ENCODE results near the gene SDK1.

The SDK1 gene

DNA sequence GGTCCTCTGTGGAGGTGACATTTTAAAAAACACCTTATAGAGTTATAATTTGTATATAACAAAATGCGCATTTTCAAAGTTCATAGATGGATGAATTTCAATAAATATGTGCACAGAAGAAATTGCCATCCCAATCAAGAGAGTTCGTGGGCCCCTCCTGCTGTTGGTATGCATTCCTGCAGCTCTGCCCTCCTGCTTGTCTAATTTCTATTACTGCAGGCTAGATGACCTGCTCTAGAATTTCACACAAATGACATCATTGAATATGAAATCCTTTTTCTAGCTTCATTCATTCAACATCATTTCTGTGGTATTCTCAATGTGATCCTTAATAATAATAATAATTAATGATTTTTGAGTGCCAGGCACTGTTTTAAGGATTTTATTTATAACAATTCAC is 348.2 kb downstream of the SDK1 start:
- TF ChIP-seq, protein P1, sequence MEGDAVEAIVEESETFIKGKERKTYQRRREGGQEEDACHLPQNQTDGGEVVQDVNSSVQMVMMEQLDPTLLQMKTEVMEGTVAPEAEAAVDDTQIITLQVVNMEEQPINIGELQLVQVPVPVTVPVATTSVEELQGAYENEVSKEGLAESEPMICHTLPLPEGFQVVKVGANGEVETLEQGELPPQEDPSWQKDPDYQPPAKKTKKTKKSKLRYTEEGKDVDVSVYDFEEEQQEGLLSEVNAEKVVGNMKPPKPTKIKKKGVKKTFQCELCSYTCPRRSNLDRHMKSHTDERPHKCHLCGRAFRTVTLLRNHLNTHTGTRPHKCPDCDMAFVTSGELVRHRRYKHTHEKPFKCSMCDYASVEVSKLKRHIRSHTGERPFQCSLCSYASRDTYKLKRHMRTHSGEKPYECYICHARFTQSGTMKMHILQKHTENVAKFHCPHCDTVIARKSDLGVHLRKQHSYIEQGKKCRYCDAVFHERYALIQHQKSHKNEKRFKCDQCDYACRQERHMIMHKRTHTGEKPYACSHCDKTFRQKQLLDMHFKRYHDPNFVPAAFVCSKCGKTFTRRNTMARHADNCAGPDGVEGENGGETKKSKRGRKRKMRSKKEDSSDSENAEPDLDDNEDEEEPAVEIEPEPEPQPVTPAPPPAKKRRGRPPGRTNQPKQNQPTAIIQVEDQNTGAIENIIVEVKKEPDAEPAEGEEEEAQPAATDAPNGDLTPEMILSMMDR (conservative IDR thresholded peaks at IDR 0.05), result peak; percentile 26
- TF ChIP-seq ZFX (IDR thresholded peaks at IDR 0.05), result no peak
- no peak overlapping the region for H3K27ac ChIP-seq

DNA sequence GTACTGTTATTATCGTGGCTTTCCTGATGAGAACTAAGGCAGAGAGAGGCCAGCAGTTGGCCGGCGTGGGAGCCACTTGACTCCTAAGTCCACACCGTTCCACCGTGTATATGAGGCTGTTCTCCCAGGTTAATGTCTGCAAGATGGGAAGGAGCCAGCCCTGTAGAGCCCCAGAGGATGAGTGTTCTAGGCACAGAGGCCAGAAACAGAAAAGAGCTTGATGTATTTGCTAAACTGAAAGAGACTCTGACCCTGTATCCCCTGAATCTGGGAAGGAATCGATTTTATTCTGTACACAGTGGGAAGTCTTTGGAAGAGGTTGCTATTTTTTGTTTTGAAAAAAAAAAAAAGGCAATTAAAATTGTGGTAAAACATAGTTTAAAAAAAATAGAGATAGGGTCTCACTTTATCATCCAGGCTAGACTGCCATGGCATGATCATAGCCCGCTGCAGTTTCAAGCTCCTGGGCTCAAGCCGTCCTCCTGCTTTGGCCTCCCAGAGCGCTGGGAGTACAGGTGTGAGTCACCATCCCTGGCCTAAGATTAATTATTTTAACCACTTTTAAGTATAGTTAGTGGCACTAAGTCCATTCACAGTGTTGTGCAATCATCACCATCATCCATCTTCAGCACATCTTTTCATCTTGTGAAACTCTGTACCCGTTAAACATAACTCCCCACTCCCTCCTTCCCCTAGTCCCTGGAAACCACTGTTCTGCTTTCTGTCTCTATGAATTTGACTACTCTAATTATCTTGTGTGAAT is 348.8 kb downstream of the SDK1 start:
- H3K27ac ChIP-seq, result no peak overlapping the region
- TF ChIP-seq, protein P1 (conservative IDR thresholded peaks at IDR 0.05), result no peak
- no peak for TF ChIP-seq ZFX (IDR thresholded peaks at IDR 0.05)

DNA sequence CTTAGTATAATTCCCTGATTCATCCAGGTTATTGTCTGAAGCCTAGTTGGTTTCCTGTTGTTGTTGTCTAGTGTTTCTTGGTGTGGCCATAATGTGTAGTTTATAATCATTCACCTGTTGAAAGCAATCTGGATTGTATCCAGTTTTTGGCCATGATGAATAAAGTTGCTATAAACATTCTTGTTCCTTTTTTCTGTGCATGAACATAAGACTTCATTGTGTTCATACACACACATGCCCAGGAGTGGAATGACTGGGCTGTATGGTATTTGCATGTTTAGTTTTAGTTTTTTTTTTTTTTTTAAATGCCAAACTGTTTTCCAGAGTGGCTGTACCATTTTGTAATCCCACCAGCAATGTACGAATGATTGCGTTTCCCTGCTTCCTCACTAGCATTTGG is 349.8 kb downstream of the SDK1 start:
- no peak overlapping the region for H3K27ac ChIP-seq
- no peak for TF ChIP-seq ZFX (IDR thresholded peaks at IDR 0.05)
- TF ChIP-seq, protein P1 (conservative IDR thresholded peaks at IDR 0.05), result no peak

DNA sequence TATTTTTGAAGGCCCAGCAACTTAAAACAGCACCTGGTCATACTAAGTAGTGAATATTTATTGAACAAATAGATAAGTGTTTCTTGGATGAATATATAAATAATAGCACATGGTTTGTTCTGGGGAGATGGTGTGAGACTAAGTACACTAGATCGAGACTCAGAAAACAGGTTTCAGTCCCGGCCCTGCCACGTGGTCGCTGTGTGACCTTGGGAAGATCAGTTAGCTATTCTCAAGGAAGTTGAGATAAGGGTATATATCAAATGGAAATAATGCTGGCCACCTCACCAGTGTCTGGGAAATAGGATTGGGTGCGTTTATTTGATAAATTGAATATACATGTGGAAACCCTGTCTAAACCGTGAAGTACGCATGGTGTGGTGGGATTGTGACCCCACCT is 354.6 kb downstream of the SDK1 start:
- H3K27ac ChIP-seq, result no peak overlapping the region
- TF ChIP-seq, protein P1 (conservative IDR thresholded peaks at IDR 0.05), result no peak
- TF ChIP-seq ZFX (IDR thresholded peaks at IDR 0.05), result no peak

DNA sequence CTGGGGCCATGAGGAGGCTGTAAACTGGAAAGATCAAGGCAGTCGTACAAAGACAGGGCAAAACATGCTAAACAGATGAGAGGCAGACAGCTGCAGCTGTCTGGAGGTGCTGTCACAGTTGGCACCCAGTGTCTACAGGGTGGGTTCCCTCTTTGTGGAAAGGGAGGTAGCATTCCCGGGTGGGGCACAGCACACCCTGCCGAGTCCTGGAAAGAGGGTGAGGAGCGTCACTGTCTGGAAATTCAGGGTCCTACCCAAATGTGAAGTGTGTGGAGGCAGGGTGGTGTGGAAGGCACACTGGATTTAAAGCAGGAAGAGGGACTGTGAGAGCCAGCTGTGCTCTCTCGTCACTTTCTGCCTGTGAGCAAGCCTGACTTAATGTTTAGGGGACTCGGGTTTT is 356.2 kb downstream of the SDK1 start:
- no peak overlapping the region for H3K27ac ChIP-seq
- TF ChIP-seq ZFX (IDR thresholded peaks at IDR 0.05), result no peak
- TF ChIP-seq, protein P1 (conservative IDR thresholded peaks at IDR 0.05), result no peak

DNA sequence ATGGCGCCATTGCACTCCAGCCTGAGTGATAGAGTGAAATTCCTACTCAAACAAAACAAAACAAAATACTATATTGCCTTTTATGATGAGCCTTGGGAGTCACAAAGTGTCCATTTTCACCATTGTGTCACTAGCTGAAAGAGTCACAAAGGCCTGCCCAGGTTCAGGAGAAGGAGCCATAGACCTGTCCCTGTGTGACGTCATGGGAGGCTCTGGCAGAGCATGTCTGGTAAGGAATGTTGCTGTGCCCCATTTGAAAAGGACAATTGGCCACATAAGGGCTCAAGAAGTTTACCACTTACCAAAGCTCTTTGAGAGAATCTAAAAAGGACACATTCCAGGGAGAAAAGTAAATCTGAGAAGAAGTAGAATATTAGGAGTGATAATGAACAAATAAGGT is 367.7 kb downstream of the SDK1 start:
- TF ChIP-seq, protein P1 (conservative IDR thresholded peaks at IDR 0.05), result no peak
- TF ChIP-seq ZFX (IDR thresholded peaks at IDR 0.05), result no peak
- no peak overlapping the region for H3K27ac ChIP-seq

DNA sequence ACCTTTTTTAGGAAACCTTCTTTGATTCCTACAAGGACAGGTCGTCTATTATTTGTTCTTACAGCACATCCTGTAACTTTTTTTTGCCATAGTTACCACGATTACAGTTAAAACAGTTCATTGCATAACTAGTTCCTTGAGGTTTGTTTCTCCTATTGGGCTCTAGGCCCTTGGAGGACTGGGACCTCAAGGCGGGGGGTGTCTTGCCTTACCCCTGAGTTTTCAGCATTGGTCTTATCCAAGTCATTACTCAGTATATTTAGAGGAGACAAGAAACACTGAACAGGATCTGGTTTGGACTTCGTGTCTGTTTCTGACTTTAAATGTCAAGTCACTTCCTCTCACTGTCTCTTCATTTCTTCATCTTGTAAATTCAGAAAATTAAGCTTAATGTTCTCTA is 369.8 kb downstream of the SDK1 start:
- no peak overlapping the region for H3K27ac ChIP-seq
- TF ChIP-seq, protein P1 (conservative IDR thresholded peaks at IDR 0.05), result no peak
- TF ChIP-seq ZFX (IDR thresholded peaks at IDR 0.05), result no peak
